HepG2 (cell line): ENCODE measurements around the gene TEX261. TPM values are rescaled to one million over a fixed set of nuclear protein-coding genes. Genes with fewer than 3 reads are reported as not detected.

Experiments
- HDAC1 ChIP-seq: sonication (generic); formaldehyde crosslinking; IDR thresholded peaks from 2 replicates; pipeline ENCODE4 v1.5.1; 2020; ENCODE audit warnings: mild to moderate bottlenecking, missing genetic modification reagents
- HNF4A ChIP-seq: sonication (generic); formaldehyde crosslinking; IDR thresholded peaks from 2 replicates; pipeline ENCODE4 v1.4.0; 2020; ENCODE audit warnings: missing genetic modification reagents
- ISX ChIP-seq: sonication (generic); formaldehyde crosslinking; conservative IDR thresholded peaks from 2 replicates; pipeline ENCODE4 v1.5.0; 2020; ENCODE audit warnings: missing genetic modification reagents
- JUNB ChIP-seq: sonication (generic); formaldehyde crosslinking; IDR thresholded peaks from 2 replicates; pipeline ENCODE4 v1.8.0; 2022; ENCODE audit warnings: missing genetic modification reagents, mild to moderate bottlenecking, borderline replicate concordance
- KMT2B ChIP-seq: IDR thresholded peaks from 2 replicates; pipeline ENCODE4 v1.6.1; 2016; ENCODE audit warnings: missing genetic modification reagents, missing compliant biosample characterization
- MBD4 ChIP-seq: IDR thresholded peaks from 2 replicates; pipeline ENCODE4 v1.6.1; 2012; ENCODE audit warnings: low read length, inconsistent platforms, borderline replicate concordance
- MED1 ChIP-seq: sonication (generic); formaldehyde crosslinking; IDR thresholded peaks from 2 replicates; pipeline ENCODE4 v1.4.0; 2020; ENCODE audit warnings: missing genetic modification reagents
- PAX8 ChIP-seq: sonication (generic); formaldehyde crosslinking; IDR thresholded peaks from 2 replicates; pipeline ENCODE4 v1.8.0; 2022; ENCODE audit warnings: mild to moderate bottlenecking, missing genetic modification reagents, borderline replicate concordance
- TCF7L2 ChIP-seq: IDR thresholded peaks from 2 replicates; pipeline ENCODE4 v1.6.1; 2011; ENCODE audit warnings: mild to moderate bottlenecking, low read depth, low read length, moderate library complexity
- TRIM24 ChIP-seq: sonication (generic); formaldehyde crosslinking; IDR thresholded peaks from 2 replicates; pipeline ENCODE4 v1.8.0; 2022; ENCODE audit warnings: mild to moderate bottlenecking, missing genetic modification reagents
- ZBTB7A ChIP-seq: sonication (generic); formaldehyde crosslinking; IDR thresholded peaks from 2 replicates; pipeline ENCODE4 v1.8.0; 2022; ENCODE audit warnings: mild to moderate bottlenecking, missing genetic modification reagents
- ZMYM3 ChIP-seq: sonication (generic); formaldehyde crosslinking; IDR thresholded peaks from 2 replicates; pipeline ENCODE4 v1.5.1; 2020; ENCODE audit warnings: mild to moderate bottlenecking, missing genetic modification reagents
- ZNF441 ChIP-seq: sonication (generic); formaldehyde crosslinking; IDR thresholded peaks from 2 replicates; pipeline ENCODE4 v1.7.0; 2021; ENCODE audit warnings: missing genetic modification reagents, borderline replicate concordance
- ZNF672 ChIP-seq: sonication (generic); formaldehyde crosslinking; IDR thresholded peaks from 2 replicates; pipeline ENCODE4 v1.8.1; 2022; ENCODE audit warnings: missing genetic modification reagents
- ZNF761 ChIP-seq: sonication (generic); formaldehyde crosslinking; conservative IDR thresholded peaks from 2 replicates; pipeline ENCODE4 v1.4.0; 2020; ENCODE audit warnings: mild to moderate bottlenecking, missing genetic modification reagents
- ZNF839 ChIP-seq: sonication (generic); formaldehyde crosslinking; IDR thresholded peaks from 2 replicates; pipeline ENCODE4 v1.4.0; 2020; ENCODE audit warnings: missing genetic modification reagents, mild to moderate bottlenecking, borderline replicate concordance
- polyA plus RNA-seq, 8 experiments: library from polyadenylated mRNA; depleted of rRNA in 3 of 8; stranded (reverse) in 7 of 8; unstranded in 1 of 8; fragments of >200 nt; fragmentation: Illumina TruSeq in 4 of 8; extraction: Trizol in 4 of 8; gene quantifications; 2 replicates each; pipeline versions ENCODE4 v1.2.1 to v1.2.3, GENCODE V29; 2011 to 2016; ENCODE audit warnings: low read depth in 4 of 8, missing spikeins in 1 of 8, mixed read lengths in 1 of 8; ENCODE audit not compliant: insufficient read depth in 1 of 8
- total RNA-seq, 5 experiments: library from RNA; depleted of rRNA; stranded (reverse); fragments of >200 nt; fragmentation: Illumina TruSeq; extraction: Trizol; gene quantifications; 2 replicates each; pipeline ENCODE4 v1.2.3, GENCODE V29; 2016; ENCODE audit warnings: low read depth in 1 of 5
- TF ChIP-seq, protein P1 (sequence below): sonication (generic); formaldehyde crosslinking; IDR thresholded peaks from 2 replicates; pipeline ENCODE4 v1.8.1; 2022; ENCODE audit warnings: low read depth, mild to moderate bottlenecking, missing genetic modification reagents
- TF ChIP-seq, protein P2 (sequence below): sonication (generic); formaldehyde crosslinking; IDR thresholded peaks from 2 replicates; pipeline ENCODE4 v1.4.0; 2020; ENCODE audit warnings: missing genetic modification reagents, mild to moderate bottlenecking, borderline replicate concordance
- TF ChIP-seq, protein P3 (sequence below): IDR thresholded peaks from 2 replicates; pipeline ENCODE4 v1.6.1; 2012; ENCODE audit warnings: inconsistent platforms
- TF ChIP-seq, protein P4 (sequence below): sonication (generic); formaldehyde crosslinking; IDR thresholded peaks from 2 replicates; pipeline ENCODE4 v1.8.0; 2022; ENCODE audit warnings: mild to moderate bottlenecking, missing genetic modification reagents, borderline replicate concordance
- TF ChIP-seq, protein P5 (sequence below): sonication (generic); formaldehyde crosslinking; IDR thresholded peaks from 2 replicates; pipeline ENCODE4 v1.8.0; 2022; ENCODE audit warnings: missing genetic modification reagents, mild to moderate bottlenecking, borderline replicate concordance

Gene TEX261
- total and polyA plus RNA-seq, 2 of the 13 experiments (the other 11 are each of a cell fraction or from before 2014, with no cell fraction given), result 43.8 to 78.7 TPM

DNA sequence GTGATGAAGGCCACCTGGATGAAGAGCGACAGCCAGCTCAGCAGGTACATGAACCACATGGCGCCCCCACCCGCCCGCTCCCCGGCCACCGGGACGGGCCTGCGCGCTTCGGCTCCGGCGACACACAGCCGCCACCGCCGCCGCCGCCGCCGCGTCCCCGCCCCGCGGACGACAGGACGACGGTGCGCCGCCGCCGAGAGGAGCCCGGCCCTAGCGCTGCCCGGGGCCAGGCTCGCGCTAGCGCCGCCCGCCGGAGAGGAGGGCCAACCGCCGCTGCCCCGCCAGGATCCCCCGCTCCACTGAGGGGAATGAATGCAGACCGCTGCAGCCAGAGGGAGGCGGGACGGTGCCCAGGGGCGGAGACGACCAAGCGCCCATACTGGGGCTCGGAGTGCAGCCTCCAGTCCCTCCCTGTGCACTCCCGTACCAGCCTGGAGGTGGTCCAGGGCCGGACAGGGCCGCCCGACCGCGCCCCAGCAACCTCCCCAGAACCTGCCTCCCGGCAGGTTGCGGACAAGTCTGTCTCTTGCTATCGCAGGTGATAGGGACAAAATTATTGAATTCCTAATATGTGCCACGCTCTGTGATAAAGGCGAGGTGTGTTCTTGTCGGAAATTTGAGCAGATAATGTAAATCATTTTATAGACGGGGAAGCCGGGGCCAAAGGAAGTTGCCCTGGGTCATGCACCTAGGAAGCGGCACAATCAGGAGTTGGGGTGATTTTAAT, at the start of gene TEX261 (continued):
- TF ChIP-seq, protein P1, sequence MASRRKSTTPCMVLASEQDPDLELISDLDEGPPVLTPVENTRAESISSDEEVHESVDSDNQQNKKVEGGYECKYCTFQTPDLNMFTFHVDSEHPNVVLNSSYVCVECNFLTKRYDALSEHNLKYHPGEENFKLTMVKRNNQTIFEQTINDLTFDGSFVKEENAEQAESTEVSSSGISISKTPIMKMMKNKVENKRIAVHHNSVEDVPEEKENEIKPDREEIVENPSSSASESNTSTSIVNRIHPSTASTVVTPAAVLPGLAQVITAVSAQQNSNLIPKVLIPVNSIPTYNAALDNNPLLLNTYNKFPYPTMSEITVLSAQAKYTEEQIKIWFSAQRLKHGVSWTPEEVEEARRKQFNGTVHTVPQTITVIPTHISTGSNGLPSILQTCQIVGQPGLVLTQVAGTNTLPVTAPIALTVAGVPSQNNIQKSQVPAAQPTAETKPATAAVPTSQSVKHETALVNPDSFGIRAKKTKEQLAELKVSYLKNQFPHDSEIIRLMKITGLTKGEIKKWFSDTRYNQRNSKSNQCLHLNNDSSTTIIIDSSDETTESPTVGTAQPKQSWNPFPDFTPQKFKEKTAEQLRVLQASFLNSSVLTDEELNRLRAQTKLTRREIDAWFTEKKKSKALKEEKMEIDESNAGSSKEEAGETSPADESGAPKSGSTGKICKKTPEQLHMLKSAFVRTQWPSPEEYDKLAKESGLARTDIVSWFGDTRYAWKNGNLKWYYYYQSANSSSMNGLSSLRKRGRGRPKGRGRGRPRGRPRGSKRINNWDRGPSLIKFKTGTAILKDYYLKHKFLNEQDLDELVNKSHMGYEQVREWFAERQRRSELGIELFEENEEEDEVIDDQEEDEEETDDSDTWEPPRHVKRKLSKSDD (CRISPR knock-in tag), result no peak
- TF ChIP-seq MBD4 (no peak), HDAC1 (CRISPR knock-in tag) (peak; percentile 60; the same call in 1 of the 2 replicates), TCF7L2 (no peak), PAX8 (CRISPR knock-in tag) (0 out of 2 replicates have a peak, but pooled peaks have one; percentile 72), HNF4A (peak; percentile 39), ZMYM3 (0 out of 2 replicates have a peak, but pooled peaks have one; percentile 26), MED1 (CRISPR knock-in tag) (peak; percentile 69), ZNF839 (CRISPR knock-in tag) (no peak), ZNF441 (CRISPR knock-in tag) (0 out of 2 replicates have a peak, but pooled peaks have one; percentile 7), ZBTB7A (no peak), TRIM24 (CRISPR knock-in tag) (no peak), KMT2B (CRISPR knock-in tag) (peak; percentile 62; the same call in 1 of the 2 replicates), ZNF761 (CRISPR knock-in tag) (peak; percentile 91), ZNF672 (CRISPR knock-in tag) (no peak), JUNB (CRISPR knock-in tag) (no peak), ISX (no peak)
- TF ChIP-seq, protein P2, sequence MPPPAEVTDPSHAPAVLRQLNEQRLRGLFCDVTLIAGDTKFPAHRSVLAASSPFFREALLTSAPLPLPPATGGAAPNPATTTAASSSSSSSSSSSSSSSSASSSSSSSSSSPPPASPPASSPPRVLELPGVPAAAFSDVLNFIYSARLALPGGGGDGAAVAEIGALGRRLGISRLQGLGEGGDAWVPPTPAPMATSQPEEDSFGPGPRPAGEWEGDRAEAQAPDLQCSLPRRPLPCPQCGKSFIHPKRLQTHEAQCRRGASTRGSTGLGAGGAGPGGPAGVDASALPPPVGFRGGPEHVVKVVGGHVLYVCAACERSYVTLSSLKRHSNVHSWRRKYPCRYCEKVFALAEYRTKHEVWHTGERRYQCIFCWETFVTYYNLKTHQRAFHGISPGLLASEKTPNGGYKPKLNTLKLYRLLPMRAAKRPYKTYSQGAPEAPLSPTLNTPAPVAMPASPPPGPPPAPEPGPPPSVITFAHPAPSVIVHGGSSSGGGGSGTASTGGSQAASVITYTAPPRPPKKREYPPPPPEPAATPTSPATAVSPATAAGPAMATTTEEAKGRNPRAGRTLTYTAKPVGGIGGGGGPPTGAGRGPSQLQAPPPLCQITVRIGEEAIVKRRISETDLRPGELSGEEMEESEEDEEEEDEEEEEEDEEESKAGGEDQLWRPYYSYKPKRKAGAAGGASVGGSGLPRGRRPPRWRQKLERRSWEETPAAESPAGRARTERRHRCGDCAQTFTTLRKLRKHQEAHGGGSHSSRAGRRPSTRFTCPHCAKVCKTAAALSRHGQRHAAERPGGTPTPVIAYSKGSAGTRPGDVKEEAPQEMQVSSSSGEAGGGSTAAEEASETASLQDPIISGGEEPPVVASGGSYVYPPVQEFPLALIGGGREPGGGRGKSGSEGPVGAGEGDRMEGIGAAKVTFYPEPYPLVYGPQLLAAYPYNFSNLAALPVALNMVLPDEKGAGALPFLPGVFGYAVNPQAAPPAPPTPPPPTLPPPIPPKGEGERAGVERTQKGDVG (CRISPR knock-in tag), result 0 out of 2 replicates have a peak, but pooled peaks have one; percentile 42
- TF ChIP-seq, protein P3, sequence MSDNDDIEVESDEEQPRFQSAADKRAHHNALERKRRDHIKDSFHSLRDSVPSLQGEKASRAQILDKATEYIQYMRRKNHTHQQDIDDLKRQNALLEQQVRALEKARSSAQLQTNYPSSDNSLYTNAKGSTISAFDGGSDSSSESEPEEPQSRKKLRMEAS, result peak; percentile 48; the same call in 1 of the 2 replicates
- TF ChIP-seq, protein P4, sequence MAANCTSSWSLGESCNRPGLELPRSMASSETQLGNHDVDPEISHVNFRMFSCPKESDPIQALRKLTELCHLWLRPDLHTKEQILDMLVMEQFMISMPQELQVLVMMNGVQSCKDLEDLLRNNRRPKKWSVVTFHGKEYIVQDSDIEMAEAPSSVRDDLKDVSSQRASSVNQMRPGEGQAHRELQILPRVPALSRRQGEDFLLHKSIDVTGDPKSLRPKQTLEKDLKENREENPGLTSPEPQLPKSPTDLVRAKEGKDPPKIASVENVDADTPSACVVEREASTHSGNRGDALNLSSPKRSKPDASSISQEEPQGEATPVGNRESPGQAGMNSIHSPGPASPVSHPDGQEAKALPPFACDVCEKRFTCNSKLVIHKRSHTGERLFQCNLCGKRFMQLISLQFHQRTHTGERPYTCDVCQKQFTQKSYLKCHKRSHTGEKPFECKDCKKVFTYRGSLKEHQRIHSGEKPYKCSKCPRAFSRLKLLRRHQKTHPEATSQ, result peak; percentile 80; the same call in 1 of the 2 replicates
- TF ChIP-seq, protein P5, sequence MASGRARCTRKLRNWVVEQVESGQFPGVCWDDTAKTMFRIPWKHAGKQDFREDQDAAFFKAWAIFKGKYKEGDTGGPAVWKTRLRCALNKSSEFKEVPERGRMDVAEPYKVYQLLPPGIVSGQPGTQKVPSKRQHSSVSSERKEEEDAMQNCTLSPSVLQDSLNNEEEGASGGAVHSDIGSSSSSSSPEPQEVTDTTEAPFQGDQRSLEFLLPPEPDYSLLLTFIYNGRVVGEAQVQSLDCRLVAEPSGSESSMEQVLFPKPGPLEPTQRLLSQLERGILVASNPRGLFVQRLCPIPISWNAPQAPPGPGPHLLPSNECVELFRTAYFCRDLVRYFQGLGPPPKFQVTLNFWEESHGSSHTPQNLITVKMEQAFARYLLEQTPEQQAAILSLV (CRISPR knock-in tag), result peak; percentile 83; the same call in 1 of the 2 replicates
